ENCODE results near the gene PUS10. TPM values are rescaled to one million over a fixed set of nuclear protein-coding genes. Genes with fewer than 3 reads are reported as not detected.

The PUS10 gene
- total RNA-seq, 1 experiment from 2014 or later, result 12.1 TPM

- no peaks in the 10 kb centered on the region for H3K4me1 ChIP-seq
- ChIA-PET POLR2A (no interaction called here), CTCF (interaction anchor here (1.4 kb wide), 1 partner anchor 54 kb away, joined by 3 read pairs; no protein-coding TSS in a partner anchor)
- intact Hi-C loops (cut with micrococcal nuclease; ENCODE audit: unreplicated experiment), result no loop called here
- Mint-ChIP-seq H3K36me3 (ENCODE audit: insufficient read depth, unreplicated experiment) (no peaks in the 10 kb centered on the region), H3K4me1 (ENCODE audit: low read depth, unreplicated experiment) (no peaks in the 10 kb centered on the region), H3K27ac (ENCODE audit: unreplicated experiment) (no peak overlapping the region), H3K4me3 (ENCODE audit: unreplicated experiment) (no peak overlapping the region), H3K9me3 (ENCODE audit: unreplicated experiment) (no peaks in the 10 kb centered on the region), H3K27me3 (ENCODE audit: insufficient read depth, unreplicated experiment) (no peaks in the 10 kb centered on the region)
- no peaks in the 10 kb centered on the region for H3K36me3 ChIP-seq (ENCODE audit: control insufficient read depth, insufficient read depth, low read length)
- no peaks in the 10 kb centered on the region for H3K27me3 ChIP-seq (replicated peaks; ENCODE audit: control insufficient read depth, insufficient read depth, low read length)
- no peak for TF ChIP-seq CTCF (IDR thresholded peaks at IDR 0.05; ENCODE audit: insufficient read depth in 1 of 2, low read depth in 1 of 2, low read length in 1 of 2, severe bottlenecking in 1 of 2, unreplicated experiment in 1 of 2)
- no peak overlapping the region for H3K4me3 ChIP-seq (ENCODE audit: low read depth, low read length)
- no peaks in the 10 kb centered on the region for H3K9me3 ChIP-seq
- BruUV-seq (replicated peaks), result no TSS peak
- no peak for DNase-seq
Observed at GRCh38 chr2:60945341-60945740, 72.7 kb downstream of the PUS10 start.

- H3K4me1 ChIP-seq, result no peaks in the 10 kb centered on the region
- BruUV-seq (replicated peaks), result no TSS peak
- no peak for DNase-seq
- no peaks in the 10 kb centered on the region for H3K27me3 ChIP-seq (replicated peaks; ENCODE audit: control insufficient read depth, insufficient read depth, low read length)
- no peaks in the 10 kb centered on the region for H3K27me3 Mint-ChIP-seq (ENCODE audit: insufficient read depth, unreplicated experiment)
- H3K9me3 ChIP-seq, result no peaks in the 10 kb centered on the region
- H3K9me3 Mint-ChIP-seq (ENCODE audit: unreplicated experiment), result no peaks in the 10 kb centered on the region
- no peak overlapping the region for H3K4me3 Mint-ChIP-seq (ENCODE audit: unreplicated experiment)
- H3K36me3 Mint-ChIP-seq (ENCODE audit: insufficient read depth, unreplicated experiment), result no peaks in the 10 kb centered on the region
- intact Hi-C loops (cut with micrococcal nuclease; ENCODE audit: unreplicated experiment), result no loop called here
- peaks cover 6% of the 10 kb centered on the region for H3K4me1 Mint-ChIP-seq (ENCODE audit: low read depth, unreplicated experiment)
- H3K4me3 ChIP-seq (ENCODE audit: low read depth, low read length), result no peak overlapping the region
- no peak overlapping the region for H3K27ac Mint-ChIP-seq (ENCODE audit: unreplicated experiment)
- TF ChIP-seq CTCF (IDR thresholded peaks at IDR 0.05; ENCODE audit: insufficient read depth in 1 of 2, low read depth in 1 of 2, low read length in 1 of 2, severe bottlenecking in 1 of 2, unreplicated experiment in 1 of 2), result no peak
- no peaks in the 10 kb centered on the region; the same call in 1 of the 2 replicates for H3K36me3 ChIP-seq (ENCODE audit: control insufficient read depth, insufficient read depth, low read length)
- ChIA-PET CTCF (no interaction called here), POLR2A (no interaction called here)
Observed at GRCh38 chr2:60939622-60940021, 78.4 kb downstream of the PUS10 start.

GRCh38 chr2:60938301-60938700, 79.8 kb downstream of the PUS10 start:
- Histone ChIP-seq H3K27me3 (replicated peaks; ENCODE audit: control insufficient read depth, insufficient read depth, low read length) (no peaks in the 10 kb centered on the region), H3K4me1 (no peaks in the 10 kb centered on the region), H3K9me3 (no peaks in the 10 kb centered on the region), H3K36me3 (ENCODE audit: control insufficient read depth, insufficient read depth, low read length) (no peaks in the 10 kb centered on the region; the same call in 1 of the 2 replicates), H3K4me3 (ENCODE audit: low read depth, low read length) (no peak overlapping the region)
- ChIA-PET POLR2A (no interaction called here), CTCF (no interaction called here)
- H3K4me1 Mint-ChIP-seq (ENCODE audit: low read depth, unreplicated experiment), result peaks cover 6% of the 10 kb centered on the region
- DNase-seq, result no peak
- no peaks in the 10 kb centered on the region for H3K9me3 Mint-ChIP-seq (ENCODE audit: unreplicated experiment)
- H3K4me3 Mint-ChIP-seq (ENCODE audit: unreplicated experiment), result no peak overlapping the region
- H3K36me3 Mint-ChIP-seq (ENCODE audit: insufficient read depth, unreplicated experiment), result peaks cover 2% of the 10 kb centered on the region
- no TSS peak for BruUV-seq (replicated peaks)
- intact Hi-C loops (cut with micrococcal nuclease; ENCODE audit: unreplicated experiment), result no loop called here
- H3K27me3 Mint-ChIP-seq (ENCODE audit: insufficient read depth, unreplicated experiment), result no peaks in the 10 kb centered on the region
- no peak for TF ChIP-seq CTCF (IDR thresholded peaks at IDR 0.05; ENCODE audit: insufficient read depth in 1 of 2, low read depth in 1 of 2, low read length in 1 of 2, severe bottlenecking in 1 of 2, unreplicated experiment in 1 of 2)
- no peak overlapping the region for H3K27ac Mint-ChIP-seq (ENCODE audit: unreplicated experiment)

All from Caco-2 (cell line).